HG03097 (cell line): ENCODE measurements around the gene ACO2.
"Not testable (repeated sequence)": the region's sequence is repeated elsewhere in the genome, so short reads cannot be mapped to it uniquely, and the experiment has no call there.

Experiments used
- ATAC-seq: cut with Tn5 transposase; IDR thresholded peaks from one replicate; pipeline ENCODE4 v1.9.1; 2021; ENCODE audit not compliant: unreplicated experiment, low FRiP score

Gene ACO2

DNA sequence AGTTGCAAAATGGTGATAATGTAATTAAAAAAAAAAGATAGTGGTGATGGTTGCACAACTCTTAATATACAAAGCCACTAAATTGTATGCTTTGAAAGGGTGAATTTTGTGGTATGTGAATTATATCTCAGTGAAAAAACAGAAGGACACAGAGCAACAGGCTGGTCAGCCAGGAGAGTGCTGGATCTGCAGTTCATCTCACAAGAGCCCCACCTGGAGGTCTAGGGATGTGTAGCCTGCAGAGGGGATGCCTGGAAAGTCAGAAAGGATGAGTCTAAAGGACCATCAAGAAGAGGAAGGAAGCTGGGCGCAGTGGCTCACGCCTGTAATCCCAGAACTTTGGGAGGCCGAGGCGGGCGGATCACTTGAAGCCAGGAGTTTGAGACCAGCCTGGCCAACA is 66.3 kb downstream of the ACO2 start:
- ATAC-seq: no peak

DNA sequence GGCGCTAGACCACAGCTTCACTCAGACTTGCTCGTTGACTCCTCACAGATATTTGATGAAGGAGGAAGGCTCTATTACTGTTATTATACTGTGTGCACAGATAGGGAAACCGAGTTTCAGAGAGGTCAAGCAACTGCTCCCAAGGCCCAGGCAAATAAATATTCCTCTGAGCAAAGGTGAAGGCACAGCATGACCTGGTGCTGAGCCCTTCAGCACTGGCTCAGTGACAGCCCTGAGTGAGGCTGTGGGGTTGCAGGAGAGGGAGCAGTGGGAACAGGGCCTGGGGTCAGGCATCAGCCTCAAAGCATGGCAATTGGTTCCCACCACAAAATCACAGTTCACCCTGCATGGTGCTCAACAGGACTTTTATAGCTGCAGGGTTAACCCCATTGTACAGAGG is 68.3 kb downstream of the ACO2 start:
- no peak for ATAC-seq

DNA sequence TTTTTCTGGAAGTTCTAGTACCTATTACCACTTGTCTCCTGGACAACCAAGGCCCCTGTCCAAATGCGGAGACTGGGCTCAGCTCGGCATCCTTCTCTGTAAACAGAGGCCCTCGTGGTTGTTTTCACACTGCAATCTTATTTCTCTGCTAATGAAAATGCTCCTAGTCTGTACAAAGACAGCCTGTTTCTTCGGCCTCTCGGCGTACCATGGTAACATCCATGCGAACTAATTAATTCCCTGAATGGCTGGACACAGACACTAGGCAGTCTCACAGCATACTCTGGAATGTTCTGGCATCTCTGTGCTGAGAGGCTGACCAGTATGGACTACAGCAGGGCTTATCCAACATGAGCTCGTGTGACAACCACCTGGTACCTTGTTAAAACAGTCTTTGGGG is 69.7 kb downstream of the ACO2 start:
- ATAC-seq: no peak

DNA sequence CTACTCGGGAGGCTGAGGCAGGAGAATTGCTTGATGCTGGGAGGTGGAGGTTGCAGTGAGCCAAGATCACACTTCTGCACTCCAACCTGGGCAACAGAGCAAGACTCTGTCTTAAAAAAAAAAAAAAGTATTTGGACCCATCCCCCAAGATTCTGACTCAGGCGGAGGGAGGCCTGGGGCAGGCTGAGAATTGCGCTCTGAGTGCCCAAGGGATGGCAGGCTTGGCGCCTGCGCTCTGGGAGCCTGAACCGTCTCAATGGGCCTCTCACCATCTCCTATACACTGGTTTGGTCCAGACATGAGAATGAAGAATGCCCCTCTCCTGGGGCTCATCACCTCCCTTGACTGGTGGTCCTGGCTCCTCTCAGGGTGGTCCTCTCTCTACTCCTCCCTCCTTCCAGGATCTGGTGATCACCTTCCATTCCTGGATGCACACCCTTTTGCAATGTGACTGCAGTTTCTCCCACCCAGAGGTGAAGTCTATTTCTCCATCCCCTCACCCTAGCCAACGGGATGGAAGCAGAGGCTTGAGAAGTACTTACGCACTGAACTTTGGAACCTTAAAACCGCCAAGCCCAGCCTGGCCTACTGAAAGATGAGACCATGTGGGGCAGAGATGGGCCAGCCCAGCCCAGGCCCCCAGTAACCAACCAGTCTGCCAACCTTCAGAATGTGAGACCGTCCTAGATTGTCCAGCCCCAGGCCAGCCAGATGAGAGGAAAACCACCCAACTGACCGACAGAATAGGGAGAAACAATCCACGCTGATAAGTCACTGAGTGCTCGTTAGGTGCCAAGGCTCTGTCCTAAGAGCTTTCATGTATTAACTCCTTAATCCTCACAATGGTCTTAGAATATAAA is 70.5 kb downstream of the ACO2 start:
- no peak for ATAC-seq

DNA sequence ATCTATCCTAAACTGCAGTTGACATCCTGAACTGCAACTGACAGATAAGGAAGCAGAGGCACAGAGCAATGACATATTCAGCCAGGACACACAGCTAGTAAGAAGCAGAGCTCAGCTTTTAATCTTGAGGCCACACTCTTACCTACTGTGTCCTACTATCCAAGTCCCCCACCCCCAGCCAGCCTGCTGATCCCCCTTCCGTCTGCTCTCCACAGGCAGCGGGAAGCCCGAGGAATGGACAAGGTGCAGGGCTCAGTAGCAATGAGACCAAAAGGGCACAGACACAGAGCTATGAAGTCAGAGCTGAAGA is 71.0 kb downstream of the ACO2 start:
- no peak for ATAC-seq

DNA sequence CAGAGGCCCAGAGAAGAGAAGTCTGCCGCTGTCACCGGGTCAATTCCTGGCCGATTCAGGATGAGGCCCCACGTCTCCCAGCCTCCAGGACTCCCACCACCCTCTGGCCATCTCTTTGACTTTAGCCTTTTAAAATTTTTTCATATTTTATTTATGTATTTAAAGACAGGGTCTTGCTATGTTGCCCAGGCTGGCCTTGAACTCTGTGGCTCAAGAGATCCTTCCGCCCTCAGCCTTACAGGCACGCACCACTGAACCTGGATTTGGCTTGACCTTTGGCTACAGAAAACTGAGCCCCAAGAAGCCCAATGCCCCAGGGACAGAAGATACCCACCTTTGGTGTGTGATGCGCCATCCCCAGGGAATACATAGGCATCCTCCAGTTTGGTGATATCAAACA is 71.4 kb downstream of the ACO2 start:
- no peak for ATAC-seq

DNA sequence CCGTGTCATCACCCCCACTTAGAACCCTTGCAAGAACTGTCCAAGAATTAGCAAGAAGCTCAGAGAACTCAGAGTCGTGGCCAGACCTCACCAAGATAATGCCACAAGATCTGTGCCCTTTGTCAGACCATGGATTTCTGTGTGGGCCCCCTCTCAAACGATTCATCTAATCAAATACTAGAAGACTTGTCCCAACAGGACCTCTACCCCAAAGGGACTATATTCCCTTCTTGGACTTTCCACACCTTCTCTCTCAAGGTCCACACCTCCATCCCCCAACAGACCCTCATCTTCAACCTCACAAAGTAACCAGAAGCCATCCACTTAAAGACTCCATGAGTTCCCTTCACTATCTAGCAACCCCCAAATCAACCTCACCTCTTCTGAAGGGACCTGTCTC is 72.6 kb downstream of the ACO2 start:
- ATAC-seq: no peak

DNA sequence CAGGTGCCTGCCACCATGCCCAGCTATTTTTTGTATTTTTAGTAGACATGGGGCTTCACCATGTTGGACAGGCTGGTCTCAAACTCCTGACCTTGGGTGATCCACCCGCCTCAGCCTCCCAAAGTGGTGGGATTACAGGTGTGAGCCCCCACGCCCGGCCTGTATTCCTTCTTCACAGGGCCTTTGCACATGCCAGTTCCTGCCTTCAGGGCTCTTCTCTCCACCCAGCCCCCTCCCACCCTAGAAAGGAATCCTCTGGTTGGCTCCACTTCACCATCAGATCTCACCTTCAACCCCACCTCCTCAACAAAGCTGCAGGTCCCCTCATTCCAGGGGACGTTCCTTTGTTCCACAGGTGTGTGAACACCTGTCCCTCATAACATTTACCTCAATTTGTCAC is 73.3 kb downstream of the ACO2 start:
- ATAC-seq: no peak

DNA sequence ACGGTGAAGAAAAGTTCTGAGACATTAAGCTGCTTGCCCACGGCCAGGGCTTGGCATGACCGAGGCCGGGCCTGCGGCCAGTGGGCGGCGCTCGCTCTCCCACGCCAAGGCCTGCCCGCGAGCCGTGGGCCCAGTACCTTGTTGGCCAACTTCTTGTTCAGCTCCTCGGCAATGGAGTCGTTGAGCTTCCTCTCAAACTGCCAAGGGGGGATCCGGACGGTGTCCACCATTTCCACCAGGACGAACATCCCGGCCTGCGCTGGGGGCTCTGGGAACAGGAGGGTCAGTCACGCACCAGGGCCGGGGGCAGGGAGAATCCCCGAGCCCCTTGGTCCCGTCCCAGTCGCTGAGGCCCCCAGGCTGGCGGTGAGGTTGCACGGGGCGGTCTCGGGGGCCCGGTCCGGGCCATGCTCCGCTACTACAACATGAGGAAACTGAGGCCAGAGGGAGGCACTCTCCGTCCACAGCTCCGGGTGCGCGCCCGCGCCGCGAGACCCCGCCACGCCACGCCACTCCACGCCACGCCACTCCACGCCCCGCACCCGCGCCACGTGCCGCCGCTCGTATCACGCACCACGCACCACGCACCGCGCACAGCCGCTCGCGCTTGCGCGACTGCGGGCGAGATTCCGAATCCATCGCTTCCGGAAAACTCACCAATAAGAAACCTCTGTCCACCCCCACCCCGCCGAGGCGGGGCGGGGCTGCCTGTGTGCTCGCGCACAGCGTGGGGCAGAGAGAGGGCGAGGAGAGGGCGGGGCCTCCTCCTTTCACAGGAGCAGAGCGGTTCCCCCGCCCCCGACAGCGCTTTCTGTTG is 75.1 kb downstream of the ACO2 start, which contains the start of gene POLR3H:
Gene POLR3H (minus strand): TSS at position 617 of the 817 bp plus-strand sequence. CDS start 369 bp downstream, at position 248.
- peak; percentile 88 for ATAC-seq

DNA sequence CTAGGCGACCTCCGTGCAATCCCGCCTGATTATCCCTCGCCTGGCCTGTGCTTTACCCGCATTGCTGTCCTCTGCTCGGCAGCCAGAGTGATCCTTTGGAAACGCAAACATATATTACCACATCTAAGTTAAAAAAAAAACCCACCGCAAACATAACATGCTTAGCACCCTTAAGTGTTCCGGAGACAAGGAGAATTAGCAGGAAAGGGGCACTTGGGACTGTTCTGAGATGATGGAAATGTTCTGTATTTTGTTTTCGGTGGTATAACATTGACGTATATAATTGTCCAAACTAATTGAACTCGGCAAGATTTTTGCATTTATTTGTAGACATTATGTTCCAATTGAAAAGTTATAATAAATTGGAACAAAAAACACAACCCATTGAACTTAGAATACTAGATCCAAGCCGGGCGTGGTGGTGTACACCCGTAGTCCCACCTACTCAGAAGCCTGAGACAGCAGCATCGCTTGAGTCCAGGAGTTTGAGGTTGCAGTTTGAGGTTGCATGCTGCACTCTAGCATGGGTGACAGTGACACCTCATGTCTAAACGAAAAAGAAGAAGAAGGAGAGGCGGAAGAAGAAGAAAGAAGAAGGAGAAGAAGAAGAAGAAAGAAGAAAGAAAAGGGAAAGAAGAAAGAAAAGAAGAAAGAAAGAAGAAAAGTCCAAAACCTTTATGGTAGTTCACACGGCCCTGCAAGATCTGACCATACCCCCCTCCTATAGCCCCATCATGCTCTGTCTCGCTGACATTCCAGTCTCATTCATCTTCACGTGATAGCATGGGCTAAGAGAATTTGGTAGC is 76.0 kb downstream of the ACO2 start:
- no peak for ATAC-seq

DNA sequence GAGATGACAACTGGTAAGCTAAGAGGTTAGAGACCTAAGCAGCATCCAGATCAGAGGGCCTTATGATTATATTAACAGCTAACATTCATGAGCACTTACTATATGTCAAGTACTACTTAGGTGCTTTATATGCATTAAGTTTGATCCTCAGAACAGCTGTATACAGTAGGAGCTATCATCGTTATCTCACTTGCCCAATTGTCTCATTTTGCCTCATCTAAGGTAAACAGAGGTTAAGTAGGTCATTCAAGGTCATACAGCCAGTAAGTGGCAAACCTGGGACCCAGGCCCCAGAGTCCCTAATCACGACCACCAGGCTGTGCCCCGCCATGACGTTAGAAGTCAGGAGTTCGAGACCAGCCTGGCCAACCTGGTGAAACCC is 79.9 kb downstream of the ACO2 start:
- ATAC-seq: no peak

DNA sequence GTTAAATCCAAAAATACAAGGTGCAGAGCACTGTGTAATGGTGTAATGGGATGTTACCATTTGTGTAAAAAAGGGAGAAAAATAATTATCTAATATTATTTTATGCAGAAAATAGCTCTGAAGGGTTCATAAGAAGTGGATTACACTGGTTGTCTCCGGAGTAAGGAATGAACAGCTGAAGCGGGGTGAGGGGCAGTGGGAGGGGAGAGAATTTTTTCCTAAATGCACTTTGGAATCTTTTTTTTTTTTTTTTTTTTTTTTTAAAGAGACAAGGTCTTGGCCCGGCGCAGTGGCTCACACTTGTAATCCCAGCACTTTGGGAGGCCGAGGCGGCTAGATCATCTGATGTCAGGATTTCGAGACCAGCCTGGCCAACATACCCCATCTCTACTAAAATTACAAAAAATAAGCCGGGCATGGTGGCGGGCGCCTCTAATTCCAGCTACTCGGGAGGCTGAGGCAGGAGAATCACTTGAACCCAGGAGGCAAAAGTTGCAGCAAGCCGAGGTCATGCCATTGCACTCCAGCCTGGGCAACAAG is 82.1 kb downstream of the ACO2 start:
- no peak for ATAC-seq

DNA sequence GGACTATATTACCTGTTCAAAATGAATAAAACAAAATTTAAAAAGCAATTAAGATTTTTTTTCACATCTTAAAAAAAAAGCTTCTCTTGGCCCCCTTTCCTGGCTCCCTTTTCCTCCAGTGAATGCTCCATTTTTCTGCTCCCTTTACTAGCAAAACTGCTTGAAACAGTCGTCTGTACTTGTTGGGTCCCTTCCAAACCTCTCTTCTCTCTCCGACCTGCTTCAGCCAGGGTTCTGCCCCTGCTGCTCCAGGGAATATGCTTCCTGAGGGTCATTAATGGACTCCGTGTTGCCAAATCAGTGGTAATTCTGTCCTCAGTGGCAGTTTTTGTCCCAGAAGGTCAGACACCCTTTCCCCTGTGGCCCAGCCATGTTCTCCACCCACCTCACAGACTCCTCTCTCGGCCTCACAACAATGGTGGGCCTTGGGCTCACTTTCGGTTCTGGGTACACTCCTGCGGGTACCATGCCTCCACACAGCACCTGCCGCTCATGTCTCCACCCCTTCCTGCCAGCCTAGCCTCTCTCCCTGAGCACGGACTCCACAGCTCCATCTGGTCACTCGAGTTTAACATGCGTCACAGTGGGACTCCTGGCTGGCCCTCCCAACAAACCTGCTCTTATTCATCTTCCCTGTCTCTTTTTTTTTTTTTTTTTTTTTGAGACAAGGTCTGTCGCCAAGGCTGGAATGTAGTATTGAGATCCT is 83.1 kb downstream of the ACO2 start:
- ATAC-seq: no peak

DNA sequence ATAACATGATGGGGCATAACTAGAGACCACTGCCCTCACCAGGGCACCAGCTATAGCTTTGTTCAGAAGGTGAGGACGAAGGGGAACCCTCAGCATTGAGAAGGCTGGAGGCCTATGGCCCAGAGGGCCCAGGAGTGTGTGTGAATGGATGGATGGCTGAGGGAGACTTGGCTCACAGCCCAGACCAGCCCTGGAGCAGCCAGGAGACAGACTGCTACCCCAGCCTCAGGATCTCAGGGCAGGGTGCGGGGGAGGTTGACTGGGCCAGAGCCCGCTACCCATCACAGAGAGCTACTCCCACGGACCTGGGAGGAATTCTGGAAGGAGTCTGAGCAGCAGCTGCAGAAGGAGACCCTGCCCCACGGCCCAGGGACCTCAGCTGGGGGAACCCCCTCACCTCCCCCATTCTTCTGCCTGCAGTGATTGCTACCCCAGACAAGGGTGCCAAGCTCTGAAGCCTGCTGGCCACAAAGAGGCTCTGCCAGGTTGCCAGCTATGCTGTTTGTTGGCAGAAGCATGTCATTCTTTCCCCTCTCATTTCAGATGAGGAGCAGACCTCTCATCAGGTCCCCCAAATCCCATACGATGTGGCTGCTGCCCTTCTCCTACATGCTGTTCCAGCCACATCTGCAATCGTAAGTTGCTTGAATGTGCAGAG is 86.5 kb downstream of the ACO2 start:
- ATAC-seq: no peak

DNA sequence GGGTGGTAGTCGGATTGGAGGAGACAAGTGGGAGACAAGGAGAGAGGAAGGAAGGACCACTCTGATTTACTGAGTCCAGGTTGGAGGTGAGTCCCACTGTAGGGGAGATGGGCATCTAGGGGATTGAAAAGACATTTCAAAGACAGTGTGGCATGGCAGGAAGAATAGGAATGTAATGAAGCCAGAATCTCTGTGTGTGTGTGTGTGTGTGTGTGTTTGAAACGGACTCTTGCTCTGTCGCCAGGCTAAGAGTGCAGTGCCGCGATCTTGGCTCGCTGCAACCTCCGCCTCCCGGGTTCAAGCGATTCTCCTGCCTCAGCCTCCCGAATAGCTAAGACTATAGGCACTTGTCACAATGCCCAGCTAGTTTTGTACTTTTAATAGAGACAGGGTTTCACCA is 87.6 kb downstream of the ACO2 start:
- no peak for ATAC-seq

DNA sequence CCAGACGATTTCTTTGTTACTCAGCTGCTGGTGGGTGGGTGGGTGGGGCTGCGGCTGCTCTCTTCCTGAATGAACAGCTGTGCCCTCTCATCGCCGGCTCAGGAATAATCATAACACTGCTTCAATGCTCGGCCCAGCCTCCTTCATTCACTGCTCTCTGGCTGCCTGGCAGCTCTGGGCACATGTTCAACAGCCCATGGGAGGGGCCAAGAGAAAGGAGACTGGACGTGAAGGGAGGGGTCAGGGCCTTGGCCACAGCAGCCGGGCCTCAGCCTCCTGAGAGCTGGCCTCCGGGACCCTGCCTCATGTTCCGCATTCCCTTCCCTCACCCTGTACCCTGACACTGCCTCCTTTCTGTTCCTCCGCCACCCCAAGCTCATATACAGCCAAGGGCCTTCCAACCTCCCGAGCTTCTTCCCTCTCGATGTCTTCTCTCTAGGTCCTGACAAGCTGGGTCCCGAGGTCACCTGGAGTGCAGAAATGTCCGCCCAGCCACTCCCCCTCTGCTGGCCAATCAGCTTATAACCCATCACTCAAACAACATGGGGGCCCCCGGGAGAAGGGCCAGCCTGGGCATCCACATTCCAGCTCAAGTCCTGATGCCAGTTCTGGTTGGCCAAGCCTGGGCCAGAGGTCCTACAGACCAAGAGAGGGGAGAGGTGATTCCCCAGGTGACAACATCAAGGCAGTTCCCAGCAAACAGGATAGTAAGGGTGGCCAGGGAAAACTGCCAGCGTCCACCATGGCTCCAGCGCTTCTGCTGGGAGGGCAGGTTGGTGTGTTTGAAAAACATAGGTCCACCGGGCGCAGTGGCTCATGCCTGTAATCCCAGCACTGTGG is 88.7 kb downstream of the ACO2 start:
- no peak for ATAC-seq

DNA sequence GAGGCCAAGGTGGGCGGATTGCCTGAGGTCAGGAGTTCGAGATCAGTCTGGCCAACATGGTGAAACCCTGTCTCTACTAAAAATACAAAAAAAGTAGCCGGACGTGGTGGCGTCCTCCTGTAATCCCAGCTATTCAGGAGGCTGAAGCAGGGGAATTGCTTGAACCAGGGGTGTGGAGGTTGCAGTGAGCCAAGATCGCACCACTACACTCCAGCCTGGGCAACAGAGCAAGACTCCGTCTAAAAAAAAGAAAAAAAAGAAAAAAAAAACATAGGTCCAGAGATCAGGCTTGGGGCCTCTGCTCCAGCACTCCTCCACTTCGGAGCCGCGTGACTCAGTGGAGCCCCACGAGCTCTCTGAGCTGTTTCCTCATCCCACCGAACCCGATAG is 89.3 kb downstream of the ACO2 start:
- ATAC-seq: not testable (repeated sequence)

DNA sequence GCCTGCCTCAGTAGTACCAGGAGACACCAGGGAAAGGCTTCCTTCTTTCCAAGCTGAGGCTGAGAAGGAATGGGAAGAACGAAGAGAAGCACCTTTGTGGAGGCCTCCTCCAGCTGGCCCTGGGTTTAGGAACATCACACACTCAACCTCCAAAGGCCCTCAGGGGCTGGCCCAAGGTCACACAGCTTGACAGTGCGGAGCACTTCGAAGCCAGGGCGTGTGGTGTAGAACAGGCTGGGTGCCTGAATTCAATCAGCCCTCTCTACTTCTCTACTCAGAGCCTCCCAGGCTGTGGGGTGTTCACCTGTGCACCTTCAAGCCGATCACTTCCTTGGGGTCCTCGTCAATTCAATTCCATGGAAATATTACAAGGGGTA is 91.2 kb downstream of the ACO2 start:
- no peak for ATAC-seq

DNA sequence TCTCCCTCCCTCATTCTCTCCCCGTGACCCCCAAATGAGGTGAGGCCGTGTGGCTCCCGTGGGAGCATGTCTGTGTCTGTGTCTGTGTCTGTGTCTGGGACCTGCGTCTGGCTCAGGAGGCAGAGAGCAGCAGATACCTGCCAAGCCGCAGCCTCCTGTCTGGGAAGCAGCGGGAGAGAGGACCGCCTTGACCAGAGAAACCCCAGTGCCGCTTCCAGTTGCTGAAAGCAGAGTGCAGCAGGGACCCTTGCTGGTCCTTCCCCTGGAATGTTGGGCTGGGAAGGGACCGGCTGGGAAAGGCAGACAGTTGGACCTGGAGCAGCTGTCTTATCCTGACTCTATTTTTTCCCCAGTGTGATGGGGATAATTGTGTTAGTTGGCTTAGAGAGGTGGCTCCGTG is 92.4 kb downstream of the ACO2 start:
- ATAC-seq: no peak
